DOHH2 (cell line): ENCODE data around the gene PIBF1.
"Not testable (repeated sequence)": the region's sequence is repeated elsewhere in the genome, so short reads cannot be mapped to it uniquely, and the experiment has no call there.

Experiments used
- H3F3A ChIP-seq: fragments of 200-600 bp; sonication (generic), shearing (Covaris generic); 2 replicates; pipeline ENCODE4 v1.6.0; 2016; ENCODE audit warnings: antibody characterized with exemption, mild to moderate bottlenecking; ENCODE audit not compliant: control insufficient read depth, insufficient read depth
- H3K27ac ChIP-seq: fragments of 200-600 bp; sonication (generic); 2 replicates; pipeline ENCODE4 v1.5.1; 2014; ENCODE audit warnings: low read depth, mild to moderate bottlenecking, low read length, moderate library complexity
- H3K27me3 ChIP-seq: fragments of 200-600 bp; sonication (generic); 2 replicates; pipeline ENCODE4 v1.6.1; 2014; ENCODE audit warnings: mild to moderate bottlenecking, low read length, mixed read lengths; ENCODE audit not compliant: control insufficient read depth
- H3K36me3 ChIP-seq: fragments of 200-600 bp; sonication (generic); 2 replicates; pipeline ENCODE4 v1.6.1; 2014; ENCODE audit warnings: mild to moderate bottlenecking, low read length, moderate library complexity, mixed read lengths; ENCODE audit not compliant: control insufficient read depth
- H3K4me1 ChIP-seq: fragments of 200-600 bp; sonication (generic); 2 replicates; pipeline ENCODE4 v1.6.1; 2014; ENCODE audit warnings: mild to moderate bottlenecking, low read length, mixed read lengths; ENCODE audit not compliant: control insufficient read depth
- H3K4me2 ChIP-seq: fragments of 200-600 bp; sonication (generic); 2 replicates; pipeline ENCODE4 v1.6.0; 2014; ENCODE audit warnings: mild to moderate bottlenecking, low read length, moderate library complexity
- H3K4me3 ChIP-seq: fragments of 200-600 bp; sonication (generic); 2 replicates; pipeline ENCODE4 v1.5.1; 2014; ENCODE audit warnings: mild to moderate bottlenecking, low read length, mixed read lengths
- H3K79me2 ChIP-seq: fragments of 200-600 bp; sonication (generic); 2 replicates; pipeline ENCODE4 v1.6.1; 2014; ENCODE audit warnings: mild to moderate bottlenecking, low read length, mixed read lengths; ENCODE audit not compliant: control insufficient read depth
- H3K9me2 ChIP-seq: fragments of 200-600 bp; sonication (generic); replicated peaks from 2 replicates; pipeline ENCODE4 v1.6.1; 2014; ENCODE audit warnings: mild to moderate bottlenecking, low read length, mixed read lengths; ENCODE audit not compliant: control insufficient read depth
- H3K9me3 ChIP-seq: fragments of 200-600 bp; sonication (generic); 2 replicates; pipeline ENCODE4 v1.6.1; 2014; ENCODE audit warnings: antibody characterized with exemption, low read length, mixed read lengths; ENCODE audit not compliant: control insufficient read depth, insufficient read depth
- H4K20me1 ChIP-seq: fragments of 200-600 bp; sonication (generic); 2 replicates; pipeline ENCODE4 v1.6.0; 2014; ENCODE audit warnings: low read depth, mild to moderate bottlenecking, antibody characterized with exemption, low read length, moderate library complexity; ENCODE audit not compliant: control insufficient read depth, insufficient read depth
- CTCF ChIP-seq: fragments of 200-600 bp; sonication (generic); IDR thresholded peaks from one replicate; pipeline ENCODE4 v1.5.1; 2014; ENCODE audit warnings: antibody characterized with exemption, mild to moderate bottlenecking, low read depth, low read length; ENCODE audit not compliant: poor library complexity, severe bottlenecking
- EZH2phosphoT487 ChIP-seq: fragments of 200-600 bp; sonication (generic); IDR thresholded peaks from 2 replicates; pipeline ENCODE4 v1.6.1; 2017; ENCODE audit warnings: borderline replicate concordance, mild to moderate bottlenecking, antibody characterized with exemption, low read length, moderate library complexity, mixed read lengths

PIBF1 gene

GRCh38 chr13:72760189-72760588, 21.7 kb upstream of the PIBF1 start:
- Histone ChIP-seq H3K79me2 (peaks cover 4% of the 10 kb centered on the region), H4K20me1 (0 out of 2 replicates have a peak, but pooled peaks cover 4% of the 10 kb centered on the region), H3F3A (peaks cover 11% of the 10 kb centered on the region), H3K36me3 (peaks cover 92% of the 10 kb centered on the region), H3K4me3 (no peak overlapping the region), H3K27ac (peak overlapping the region; percentile 34), H3K4me2 (peak overlapping the region; percentile 21; the same call in 1 of the 2 replicates), H3K9me2 (no peaks in the 10 kb centered on the region), H3K27me3 (no peaks in the 10 kb centered on the region), H3K9me3 (no peaks in the 10 kb centered on the region), H3K4me1 (peaks cover 24% of the 10 kb centered on the region)
- no peak for TF ChIP-seq CTCF

GRCh38 chr13:72763411-72763810, 18.5 kb upstream of the PIBF1 start:
- Histone ChIP-seq H3F3A (peaks cover 3% of the 10 kb centered on the region), H3K9me3 (no peaks in the 10 kb centered on the region), H3K27ac (no peak overlapping the region), H3K4me3 (no peak overlapping the region), H3K4me1 (peaks cover 24% of the 10 kb centered on the region), H3K9me2 (no peaks in the 10 kb centered on the region), H4K20me1 (no peaks in the 10 kb centered on the region), H3K36me3 (peaks cover 99% of the 10 kb centered on the region), H3K4me2 (no peak overlapping the region), H3K79me2 (no peaks in the 10 kb centered on the region), H3K27me3 (no peaks in the 10 kb centered on the region)
- TF ChIP-seq CTCF (no peak), EZH2phosphoT487 (no peak)

GRCh38 chr13:72774019-72774418, 7.9 kb upstream of the PIBF1 start:
- TF ChIP-seq EZH2phosphoT487 (no peak), CTCF (no peak)
- Histone ChIP-seq H3K4me3 (no peak overlapping the region), H3K27ac (no peak overlapping the region), H3F3A (no peaks in the 10 kb centered on the region; the same call in 1 of the 2 replicates), H3K9me2 (no peaks in the 10 kb centered on the region), H3K4me1 (peaks cover under 1% of the 10 kb centered on the region), H3K4me2 (no peak overlapping the region), H3K9me3 (no peaks in the 10 kb centered on the region), H3K79me2 (peaks cover 26% of the 10 kb centered on the region), H3K36me3 (peaks cover 96% of the 10 kb centered on the region), H3K27me3 (no peaks in the 10 kb centered on the region), H4K20me1 (0 out of 2 replicates have a peak, but pooled peaks cover 2% of the 10 kb centered on the region)

GRCh38 chr13:72782717-72783116, 784 bp downstream of the PIBF1 start:
- Histone ChIP-seq H3K9me2 (no peaks in the 10 kb centered on the region), H3K36me3 (peaks cover 68% of the 10 kb centered on the region), H3F3A (no peaks in the 10 kb centered on the region; the same call in 1 of the 2 replicates), H3K27ac (peak overlapping the region; percentile 77), H3K9me3 (no peaks in the 10 kb centered on the region), H4K20me1 (peaks cover 15% of the 10 kb centered on the region), H3K79me2 (peaks cover 97% of the 10 kb centered on the region), H3K27me3 (no peaks in the 10 kb centered on the region), H3K4me3 (peak overlapping the region; percentile 87), H3K4me2 (peak overlapping the region; percentile 72), H3K4me1 (peaks cover 34% of the 10 kb centered on the region)
- TF ChIP-seq EZH2phosphoT487 (no peak), CTCF (no peak)

- peaks cover 15% of the 10 kb centered on the region for H4K20me1 ChIP-seq
- not testable (repeated sequence) for H3K9me2 ChIP-seq, H3K4me3 ChIP-seq, H3K9me3 ChIP-seq, H3K4me2 ChIP-seq, H3K27ac ChIP-seq, H3F3A ChIP-seq, H3K27me3 ChIP-seq
- peaks cover 97% of the 10 kb centered on the region for H3K79me2 ChIP-seq
- H3K36me3 ChIP-seq: peaks cover 62% of the 10 kb centered on the region
- H3K4me1 ChIP-seq: peaks cover 27% of the 10 kb centered on the region
Measured at GRCh38 chr13:72784679-72785078, 2.7 kb downstream of the PIBF1 start.
